A673 (cell line): ENCODE results near the gene MPRIP. TPM values are rescaled to one million over a fixed set of nuclear protein-coding genes. Genes with fewer than 3 reads are reported as not detected.

Source experiments
- BruUV-seq: library from RNA; stranded (reverse); fragments of 400-500 nt; replicated peaks from 2 replicates; lab custom pipeline; 2021; lab: Mats Ljungman, UMichigan
- CTCF ChIA-PET: fragments of 300-600 bp; sonication (Branson Sonifier 250); formaldehyde crosslinking; loops from one replicate; lab custom pipeline; 2022; ENCODE audit warnings: antibody characterized with exemption; lab: Charles Lee
- POLR2A ChIA-PET: fragments of 300-600 bp; sonication (Branson Sonifier 250); formaldehyde crosslinking; loops from one replicate; lab custom pipeline; 2022; ENCODE audit warnings: antibody characterized with exemption; ENCODE audit not compliant: low non-redundant PET; lab: Charles Lee
- DNase-seq: peaks from one replicate; pipeline ENCODE4 v3.0.0-alpha.2; 2015; ENCODE audit warnings: low spot score
- H3K27ac ChIP-seq: fragments of 200-600 bp; sonication (generic); 2 replicates; pipeline ENCODE4 v1.5.1; 2016; ENCODE audit warnings: mixed run types, low read depth, mild to moderate bottlenecking, mixed read lengths, antibody characterized with exemption, low read length; ENCODE audit not compliant: poor library complexity, severe bottlenecking
- H3K27me3 ChIP-seq: fragments of 200-600 bp; sonication (generic); replicated peaks from 2 replicates; pipeline ENCODE4 v1.6.1; 2017; ENCODE audit warnings: mixed run types, low read depth, mild to moderate bottlenecking, mixed read lengths, antibody characterized with exemption, low read length; ENCODE audit not compliant: insufficient read depth, poor library complexity
- H3K36me3 ChIP-seq: fragments of 200-600 bp; sonication (generic); 2 replicates; pipeline ENCODE4 v1.6.1; 2016; ENCODE audit warnings: mixed run types, mild to moderate bottlenecking, mixed read lengths, antibody characterized with exemption, low read length; ENCODE audit not compliant: insufficient read depth, poor library complexity, severe bottlenecking
- H3K4me1 ChIP-seq: fragments of 200-600 bp; sonication (generic); 2 replicates; pipeline ENCODE4 v1.6.1; 2017; ENCODE audit warnings: mixed run types, mild to moderate bottlenecking, mixed read lengths, antibody characterized with exemption, low read length; ENCODE audit not compliant: insufficient read depth, poor library complexity, severe bottlenecking
- H3K4me3 ChIP-seq: fragments of 200-600 bp; sonication (generic); 2 replicates; pipeline ENCODE4 v1.5.1; 2016; ENCODE audit warnings: low read depth, mixed run types, mild to moderate bottlenecking, mixed read lengths, low read length; ENCODE audit not compliant: poor library complexity, severe bottlenecking
- H3K9me3 ChIP-seq: fragments of 200-600 bp; sonication (generic); 2 replicates; pipeline ENCODE4 v1.6.1; 2016; ENCODE audit warnings: mixed run types, low read depth, mild to moderate bottlenecking, mixed read lengths, antibody characterized with exemption, low read length; ENCODE audit not compliant: poor library complexity, severe bottlenecking
- EZH2 ChIP-seq: fragments of 200-600 bp; sonication (generic); IDR thresholded peaks from 2 replicates; pipeline ENCODE4 v1.6.1; 2017; ENCODE audit warnings: borderline replicate concordance, low read depth, mild to moderate bottlenecking, mixed read lengths, antibody characterized with exemption, low read length; ENCODE audit not compliant: poor library complexity, severe bottlenecking
- intact Hi-C: fragments of 100-400 bp; cut with micrococcal nuclease; formaldehyde crosslinking; loops from one replicate; pipeline ENCODE4 v1.10.0; 2022; ENCODE audit not compliant: unreplicated experiment
- total RNA-seq: library from RNA; stranded (reverse); gene quantifications from 2 replicates; pipeline ENCODE4 v1.2.3, GENCODE V29; 2021
- TF ChIP-seq, protein P1 (sequence below): fragments of 300-800, 200-600 bp; sonication (generic); conservative IDR thresholded peaks from 2 replicates; pipeline ENCODE4 v1.5.1; 2017; ENCODE audit warnings: low read depth, mild to moderate bottlenecking, antibody characterized with exemption, low read length, moderate library complexity, mixed read lengths

The MPRIP gene
- total RNA-seq, 1 experiment from 2014 or later = 290 TPM

DNA sequence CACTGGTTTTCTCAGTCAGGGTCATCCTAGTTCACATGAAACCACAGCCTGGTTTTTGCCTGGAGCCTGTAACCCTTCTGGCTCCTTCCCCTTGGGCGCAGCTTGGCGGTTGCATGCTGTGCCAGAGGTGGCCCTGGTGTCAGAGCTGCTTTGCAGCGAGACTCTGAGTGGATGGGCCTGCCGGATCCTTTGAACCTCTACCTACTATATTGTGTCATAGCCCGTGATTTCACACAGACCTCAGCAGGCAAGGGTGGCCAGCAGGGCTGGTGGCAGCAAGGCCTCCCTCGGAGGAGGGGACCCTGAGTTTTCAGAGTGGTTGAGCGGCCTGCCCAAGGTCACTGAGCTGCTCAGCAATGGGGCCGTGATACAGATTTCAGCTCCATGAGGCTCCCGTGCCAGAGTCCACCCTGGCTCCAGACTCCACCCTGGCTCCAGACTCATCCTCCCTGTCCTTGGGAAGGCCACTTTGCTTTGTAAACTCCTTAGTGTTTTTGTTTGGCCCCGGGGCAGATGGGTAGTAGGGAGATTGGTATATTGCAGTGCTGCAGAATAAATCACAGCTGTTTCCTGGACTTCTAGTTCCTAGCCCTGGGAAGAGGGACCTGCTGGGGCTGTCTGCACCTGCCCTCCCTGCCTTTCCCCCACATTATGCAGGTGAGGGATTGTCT, 9.7 kb downstream of the MPRIP start:
- no peaks in the 10 kb centered on the region for H3K9me3 ChIP-seq
- no peak overlapping the region for H3K4me3 ChIP-seq
- ChIA-PET CTCF (no interaction called here), POLR2A (interaction anchor here (0.6 kb wide), 2 partner anchors 8 to 516 kb away, joined by 4 read pairs; no protein-coding TSS in a partner anchor)
- intact Hi-C loops = no loop called here
- H3K27me3 ChIP-seq = no peaks in the 10 kb centered on the region
- no TSS peak for BruUV-seq
- H3K36me3 ChIP-seq = no peaks in the 10 kb centered on the region
- H3K4me1 ChIP-seq = peaks cover 38% of the 10 kb centered on the region
- DNase-seq = no peak
- peak overlapping the region; percentile 53 for H3K27ac ChIP-seq
- TF ChIP-seq, protein P1, sequence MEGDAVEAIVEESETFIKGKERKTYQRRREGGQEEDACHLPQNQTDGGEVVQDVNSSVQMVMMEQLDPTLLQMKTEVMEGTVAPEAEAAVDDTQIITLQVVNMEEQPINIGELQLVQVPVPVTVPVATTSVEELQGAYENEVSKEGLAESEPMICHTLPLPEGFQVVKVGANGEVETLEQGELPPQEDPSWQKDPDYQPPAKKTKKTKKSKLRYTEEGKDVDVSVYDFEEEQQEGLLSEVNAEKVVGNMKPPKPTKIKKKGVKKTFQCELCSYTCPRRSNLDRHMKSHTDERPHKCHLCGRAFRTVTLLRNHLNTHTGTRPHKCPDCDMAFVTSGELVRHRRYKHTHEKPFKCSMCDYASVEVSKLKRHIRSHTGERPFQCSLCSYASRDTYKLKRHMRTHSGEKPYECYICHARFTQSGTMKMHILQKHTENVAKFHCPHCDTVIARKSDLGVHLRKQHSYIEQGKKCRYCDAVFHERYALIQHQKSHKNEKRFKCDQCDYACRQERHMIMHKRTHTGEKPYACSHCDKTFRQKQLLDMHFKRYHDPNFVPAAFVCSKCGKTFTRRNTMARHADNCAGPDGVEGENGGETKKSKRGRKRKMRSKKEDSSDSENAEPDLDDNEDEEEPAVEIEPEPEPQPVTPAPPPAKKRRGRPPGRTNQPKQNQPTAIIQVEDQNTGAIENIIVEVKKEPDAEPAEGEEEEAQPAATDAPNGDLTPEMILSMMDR = no peak
- no peak for TF ChIP-seq EZH2

DNA sequence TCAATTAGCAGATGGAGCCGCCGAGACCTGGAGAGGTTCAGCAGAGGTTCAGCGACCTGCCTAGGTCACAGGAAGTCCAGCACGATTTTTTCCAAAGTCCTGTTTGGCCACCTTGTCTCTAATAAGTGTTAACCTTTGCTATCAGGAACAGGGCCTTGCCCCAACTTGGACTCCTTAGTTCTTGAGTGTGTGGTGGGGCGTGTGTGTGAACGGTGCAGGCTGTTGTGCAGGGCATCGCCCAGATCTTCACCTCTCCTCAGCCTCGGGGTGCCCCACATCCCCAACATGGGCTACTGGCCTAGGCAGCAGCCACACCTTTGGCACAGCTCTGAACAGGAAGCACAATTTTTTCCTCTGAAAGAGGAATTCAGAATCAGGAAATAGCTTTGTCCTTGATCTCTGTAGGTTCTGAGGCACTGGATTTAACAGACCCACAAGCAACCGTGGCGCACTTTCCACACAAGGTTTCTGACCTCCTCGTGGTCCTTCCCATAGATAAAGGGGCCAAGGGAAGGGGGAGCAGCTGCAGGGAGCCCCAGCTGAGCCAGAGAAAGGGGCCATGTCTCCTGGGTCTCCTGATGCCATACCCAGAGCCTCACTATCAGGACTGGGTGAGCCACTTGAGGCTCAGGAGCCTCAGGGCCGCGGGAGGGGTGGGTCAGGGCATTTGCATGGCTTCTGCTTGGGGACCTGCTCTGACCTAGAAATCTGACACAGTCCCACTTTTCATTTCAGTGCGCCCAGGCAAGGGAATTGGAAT, 10.4 kb downstream of the MPRIP start:
- peaks cover under 1% of the 10 kb centered on the region for H3K36me3 ChIP-seq
- H3K9me3 ChIP-seq = no peaks in the 10 kb centered on the region
- ChIA-PET CTCF (no interaction called here), POLR2A (interaction anchor here (0.6 kb wide), 1 partner anchor 516 kb away, joined by 4 read pairs; no protein-coding TSS in a partner anchor)
- intact Hi-C loops = no loop called here
- no peak overlapping the region for H3K4me3 ChIP-seq
- H3K4me1 ChIP-seq = peaks cover 38% of the 10 kb centered on the region
- H3K27me3 ChIP-seq = no peaks in the 10 kb centered on the region
- peak overlapping the region; percentile 65 for H3K27ac ChIP-seq
- TF ChIP-seq EZH2 = no peak
- TF ChIP-seq, protein P1 = no peak
- DNase-seq = no peak
- no TSS peak for BruUV-seq

DNA sequence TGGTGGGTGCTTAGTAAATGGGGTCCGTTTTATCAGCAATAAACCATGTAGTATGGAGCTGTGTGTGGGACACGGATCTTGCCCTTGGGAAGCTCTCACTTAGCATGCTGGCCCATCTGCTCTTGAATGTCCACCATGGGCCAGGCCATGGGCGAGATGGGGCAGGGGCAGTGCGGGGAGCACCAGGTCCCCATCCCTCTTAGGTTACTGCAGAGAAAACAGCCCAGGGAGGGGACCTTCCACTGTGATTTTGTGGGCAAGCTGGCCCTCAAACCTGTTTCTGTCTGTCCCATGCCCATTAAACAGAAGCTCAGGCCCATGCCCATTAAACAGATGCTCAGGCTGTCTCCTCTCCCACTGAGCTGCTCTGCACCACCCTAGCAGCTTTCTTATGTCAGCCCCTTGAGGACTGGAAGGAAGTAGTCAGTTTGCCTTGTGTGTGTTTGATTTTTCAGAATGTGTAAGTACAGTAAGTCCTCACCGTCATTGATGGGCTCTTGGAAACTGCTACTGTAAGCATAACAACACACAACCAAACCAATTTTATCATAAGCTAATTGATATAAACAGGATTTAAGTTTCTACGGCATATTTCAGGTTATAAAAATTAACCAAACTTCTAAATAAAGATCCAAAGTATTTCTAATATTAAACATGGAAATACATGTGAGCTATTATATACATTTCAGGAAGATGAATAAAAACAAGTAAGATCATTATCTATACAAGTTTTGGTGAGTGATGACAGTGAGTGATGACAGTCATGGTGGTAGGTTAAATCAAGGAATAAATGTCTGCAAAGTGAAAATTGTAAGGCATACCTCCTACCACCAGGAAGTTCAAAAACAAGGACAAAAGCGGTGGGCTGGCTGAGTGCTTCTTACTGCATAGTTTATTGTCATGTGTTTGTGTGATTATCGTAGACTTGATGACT, 11.5 kb downstream of the MPRIP start:
- peaks cover 38% of the 10 kb centered on the region for H3K4me1 ChIP-seq
- intact Hi-C loops = no loop called here
- BruUV-seq = no TSS peak
- CTCF ChIA-PET = no interaction called here
- H3K27me3 ChIP-seq = no peaks in the 10 kb centered on the region
- TF ChIP-seq, protein P1 = no peak
- TF ChIP-seq EZH2 = no peak
- H3K27ac ChIP-seq = peak overlapping the region; percentile 65
- no peak for DNase-seq
- H3K4me3 ChIP-seq = no peak overlapping the region
- H3K9me3 ChIP-seq = no peaks in the 10 kb centered on the region
- peaks cover 4% of the 10 kb centered on the region for H3K36me3 ChIP-seq
- POLR2A ChIA-PET = no interaction called here
